Kasumi-1 (cell line): ENCODE measurements around the gene FDX1.
"Not testable (repeated sequence)": the region's sequence is repeated elsewhere in the genome, so short reads cannot be mapped to it uniquely, and the experiment has no call there.

ENCODE experiments used
- DNase-seq, 2 experiments: peaks; one replicate each; lab custom pipeline; 2025; lab: John Stamatoyannopoulos, UW

Gene FDX1, protein sequence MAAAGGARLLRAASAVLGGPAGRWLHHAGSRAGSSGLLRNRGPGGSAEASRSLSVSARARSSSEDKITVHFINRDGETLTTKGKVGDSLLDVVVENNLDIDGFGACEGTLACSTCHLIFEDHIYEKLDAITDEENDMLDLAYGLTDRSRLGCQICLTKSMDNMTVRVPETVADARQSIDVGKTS

DNA sequence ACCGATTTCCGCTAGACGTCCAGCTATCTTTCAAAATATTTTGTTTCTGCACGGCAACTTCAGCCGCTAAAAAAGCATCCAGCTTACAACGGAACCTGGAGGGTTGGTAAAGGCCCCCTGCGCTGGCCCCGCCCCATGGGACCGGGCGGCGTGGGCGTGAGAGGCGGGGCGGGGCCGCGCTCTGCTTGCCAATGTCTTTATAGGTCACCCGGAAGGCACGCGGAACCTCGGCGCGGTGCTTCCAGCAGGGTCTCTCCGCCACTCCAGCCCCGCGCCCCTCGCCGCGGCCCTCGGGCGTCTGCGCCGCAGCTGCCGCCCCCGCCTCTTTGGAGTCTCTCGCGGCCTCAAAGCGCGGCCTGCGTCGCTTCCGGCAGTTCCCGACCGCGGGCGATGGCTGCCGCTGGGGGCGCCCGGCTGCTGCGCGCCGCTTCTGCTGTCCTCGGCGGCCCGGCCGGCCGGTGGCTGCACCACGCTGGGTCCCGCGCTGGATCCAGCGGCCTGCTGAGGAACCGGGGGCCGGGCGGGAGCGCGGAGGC, at the start of gene FDX1:
Gene FDX1, plus strand, starts transcription at position 218 of the 536 bp plus-strand sequence. Its CDS starts 173 bp downstream, at position 391.
- DNase-seq, result peak; percentile 68

DNA sequence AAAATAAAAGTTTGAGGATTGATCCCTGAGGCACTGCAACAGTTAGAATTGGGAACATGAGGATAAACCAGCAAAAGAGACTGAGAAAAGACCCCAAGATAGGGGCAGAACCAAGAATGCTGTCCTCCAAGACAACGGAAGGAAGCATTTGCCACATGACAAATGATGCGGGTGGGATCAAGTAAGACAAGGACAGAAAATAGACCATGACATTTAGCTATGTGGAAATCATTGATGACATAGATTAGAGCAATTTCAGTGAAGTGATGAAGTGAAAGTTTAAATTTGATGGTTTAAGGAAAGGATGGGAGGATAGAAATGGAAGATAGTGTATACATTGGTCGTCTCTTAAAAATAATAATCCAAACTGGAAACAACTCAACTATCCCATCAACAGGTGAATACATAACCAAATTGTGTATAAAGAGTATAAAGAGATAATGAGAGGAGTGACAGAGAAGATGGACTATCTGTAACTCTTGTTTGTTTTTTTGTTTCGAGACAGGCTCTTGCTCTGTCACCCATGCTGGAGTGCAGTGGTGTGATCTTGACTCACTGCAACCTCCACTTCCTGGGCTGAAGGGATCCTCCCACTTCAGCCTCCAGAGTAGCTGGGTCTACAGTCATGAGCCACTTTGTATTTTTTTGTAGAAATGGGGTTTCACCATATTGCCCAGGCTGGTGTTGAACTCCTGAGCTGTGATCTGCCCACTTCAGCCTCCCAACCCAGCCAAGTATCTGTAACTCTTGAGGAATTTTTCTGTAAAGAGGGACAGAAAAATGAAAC, 48.7 kb upstream of the FDX1 start:
- no peak for DNase-seq

DNA sequence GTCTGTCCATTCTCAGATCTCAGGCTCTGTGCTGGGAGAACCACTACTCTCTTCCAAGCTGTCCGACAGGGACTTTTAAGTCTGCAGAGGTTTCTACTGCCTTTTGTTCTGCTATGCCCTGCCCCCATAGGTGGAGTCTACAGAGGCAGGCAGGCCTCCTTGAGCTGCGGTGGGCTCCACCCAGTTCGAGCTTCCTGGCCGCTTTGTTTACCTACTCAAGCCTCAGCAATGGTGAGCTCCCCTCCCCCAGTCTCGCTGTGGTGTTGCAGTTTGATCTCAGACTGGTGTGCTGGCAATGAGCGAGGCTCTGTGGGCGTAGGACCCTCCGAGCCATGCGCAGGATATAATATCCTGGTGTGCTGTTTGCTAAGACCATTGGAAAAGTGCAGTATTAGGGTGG, 41.5 kb upstream of the FDX1 start:
- DNase-seq, result not testable (repeated sequence)

DNA sequence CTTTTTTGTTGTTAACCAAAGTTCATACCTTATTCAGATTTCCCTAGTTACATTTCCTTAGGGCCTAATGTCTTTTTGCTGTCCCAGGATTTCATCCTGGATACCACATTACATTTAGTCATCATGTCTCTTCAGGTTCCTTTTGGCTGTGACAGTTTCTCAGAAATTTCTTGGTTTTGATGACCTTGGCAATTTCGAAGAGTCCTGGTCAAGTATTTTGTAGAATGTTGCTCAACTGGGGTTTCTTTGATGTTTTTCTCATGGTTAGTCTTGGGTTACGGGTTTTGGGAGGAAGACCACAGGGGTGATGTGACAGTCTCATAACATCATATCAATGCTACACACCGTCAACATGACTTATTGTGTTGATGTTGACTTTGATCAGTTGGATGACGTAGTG, 39.8 kb upstream of the FDX1 start:
- DNase-seq, result no peak

DNA sequence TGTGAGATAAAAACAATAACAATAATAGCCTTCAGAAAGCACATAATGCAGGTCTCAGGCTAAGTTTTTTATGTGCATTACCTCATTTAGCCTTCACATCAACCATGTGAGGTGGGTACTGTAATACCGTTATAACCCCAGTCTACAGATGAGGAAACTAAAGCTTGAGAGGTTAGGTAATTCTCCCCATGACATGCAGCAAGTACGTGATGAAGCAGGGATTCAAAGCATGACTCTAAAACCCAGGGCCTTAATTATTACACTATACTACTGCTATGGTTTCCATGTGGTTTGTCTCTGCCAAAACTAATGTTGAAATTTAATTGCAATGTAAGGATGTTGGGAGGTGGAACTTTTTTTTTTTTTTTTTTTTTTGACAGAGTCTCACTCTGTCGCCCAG, 37.7 kb upstream of the FDX1 start:
- DNase-seq, result no peak

DNA sequence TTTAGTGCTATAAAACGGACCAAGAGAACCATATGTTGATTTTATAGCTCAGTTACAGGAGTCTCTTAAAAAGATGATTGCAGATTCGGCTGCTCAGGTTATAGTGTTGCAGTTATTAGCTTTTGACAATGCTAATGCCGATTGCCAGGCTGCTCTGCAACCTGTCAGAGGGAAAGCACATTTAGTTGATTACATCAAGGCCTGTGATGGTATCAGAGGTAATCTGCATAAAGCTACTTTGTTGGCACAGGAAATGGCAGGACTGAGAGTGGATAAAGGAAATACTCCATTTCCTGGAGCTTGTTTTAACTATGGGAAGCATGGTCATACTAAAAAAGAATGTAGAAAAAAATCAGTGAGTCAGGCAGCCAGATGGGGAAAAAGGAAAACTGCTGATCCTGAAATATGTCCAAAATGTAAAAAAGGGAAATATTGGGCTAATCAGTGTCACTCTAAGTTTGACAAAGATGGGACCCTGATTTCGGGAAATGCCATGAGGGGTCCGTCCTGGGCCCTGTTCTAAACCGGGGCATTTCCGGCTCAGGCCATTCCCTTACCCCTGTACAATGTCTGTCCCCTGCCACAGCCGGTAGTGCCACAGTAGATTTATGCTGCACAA, 32.0 kb upstream of the FDX1 start:
- not testable (repeated sequence) for DNase-seq

DNA sequence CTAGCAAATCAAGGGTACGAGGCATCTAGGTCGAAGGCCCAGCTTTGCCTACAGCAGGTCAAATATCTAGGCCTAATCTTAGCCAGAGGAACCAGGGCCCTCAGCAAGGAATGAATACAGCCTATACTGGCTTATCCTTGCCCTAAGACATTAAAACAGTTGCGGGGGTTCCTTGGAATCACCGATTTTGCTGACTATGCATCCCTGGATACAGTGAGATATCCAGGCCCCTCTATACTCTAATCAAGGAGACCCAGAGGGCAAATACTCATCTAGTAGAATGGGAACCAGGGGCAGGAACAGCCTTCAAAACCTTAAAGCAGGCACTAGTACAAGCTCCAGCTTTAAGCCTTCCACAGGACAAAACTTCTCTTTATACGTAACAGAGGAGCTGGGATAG, 26.2 kb upstream of the FDX1 start:
- not testable (repeated sequence) for DNase-seq

DNA sequence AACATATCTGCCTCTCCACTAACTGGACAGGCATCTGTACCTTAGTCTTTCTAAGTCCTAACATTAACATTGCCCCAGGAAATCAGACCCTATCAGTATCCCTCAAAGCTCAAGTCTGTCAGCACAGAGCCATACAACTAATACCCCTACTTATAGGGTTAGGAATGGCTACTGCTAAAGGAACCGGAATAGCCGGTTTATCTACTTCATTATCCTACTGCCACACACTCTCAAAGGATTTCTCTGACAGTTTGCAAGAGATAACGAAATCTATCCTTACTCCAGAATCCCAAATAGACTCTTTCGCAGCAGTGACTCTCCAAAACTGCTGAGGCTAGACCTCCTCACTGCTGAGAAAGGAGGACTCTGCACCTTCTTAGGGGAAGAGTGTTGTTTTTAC, 24.1 kb upstream of the FDX1 start:
- DNase-seq, result not testable (repeated sequence)

DNA sequence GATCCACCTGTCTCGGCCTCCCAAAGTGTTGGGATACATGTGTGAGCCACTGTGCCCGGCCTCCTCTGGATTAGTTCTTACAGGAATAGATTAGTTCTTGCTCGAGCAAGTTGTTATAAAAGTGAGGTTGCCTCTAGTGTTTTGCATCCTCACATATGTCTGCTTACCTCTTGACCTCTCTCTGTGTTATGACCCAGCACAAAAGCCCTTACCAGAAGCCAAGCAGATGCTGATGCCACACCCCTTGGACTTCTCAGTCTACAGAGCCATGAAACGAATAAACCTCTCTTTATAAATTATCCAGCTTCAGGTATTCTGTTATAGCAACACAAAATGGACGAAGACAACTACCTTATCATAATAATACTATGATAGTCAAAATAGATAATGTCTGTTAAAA, 22.4 kb upstream of the FDX1 start:
- no peak for DNase-seq

DNA sequence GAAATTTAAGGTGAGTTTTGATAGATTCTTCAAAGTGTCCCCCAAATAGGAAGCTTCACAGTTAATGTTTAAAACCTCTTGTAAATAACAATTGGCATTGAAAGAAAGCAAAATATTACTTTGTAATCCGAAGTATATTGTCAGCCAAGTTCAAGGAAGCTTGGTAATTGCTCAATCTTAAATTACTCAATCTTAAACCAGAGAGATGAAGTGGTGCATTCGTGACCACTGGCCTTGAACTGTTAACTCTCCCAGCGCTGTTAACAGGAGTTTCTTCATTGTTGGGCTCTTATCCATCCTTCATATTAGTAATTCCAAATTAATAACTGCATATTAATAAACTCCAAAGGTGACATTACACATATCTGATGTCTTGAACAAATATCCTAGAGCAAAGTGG, 20.6 kb upstream of the FDX1 start:
- peak in 1 of 2 experiments; percentile 4 for DNase-seq

DNA sequence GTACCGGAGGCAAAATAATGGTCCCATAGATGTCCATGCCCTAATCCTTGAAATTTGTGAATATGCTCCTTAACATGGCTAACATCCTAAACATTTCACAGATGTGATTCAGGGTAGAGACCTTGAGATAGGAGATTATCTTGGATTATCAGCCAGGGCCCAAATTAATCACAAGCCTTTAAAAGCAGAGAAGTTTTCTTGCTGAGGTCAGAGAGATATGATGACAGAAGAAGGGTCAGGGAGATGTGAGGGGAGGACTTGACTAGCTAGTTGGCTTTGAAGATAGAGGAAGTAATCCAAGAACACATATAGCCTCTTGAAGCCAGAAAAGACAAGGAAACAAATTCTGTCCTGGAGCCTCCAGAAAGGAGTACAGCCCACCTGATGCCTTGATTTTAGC, 19.1 kb upstream of the FDX1 start:
- peak in 1 of 2 experiments; percentile 11 for DNase-seq

DNA sequence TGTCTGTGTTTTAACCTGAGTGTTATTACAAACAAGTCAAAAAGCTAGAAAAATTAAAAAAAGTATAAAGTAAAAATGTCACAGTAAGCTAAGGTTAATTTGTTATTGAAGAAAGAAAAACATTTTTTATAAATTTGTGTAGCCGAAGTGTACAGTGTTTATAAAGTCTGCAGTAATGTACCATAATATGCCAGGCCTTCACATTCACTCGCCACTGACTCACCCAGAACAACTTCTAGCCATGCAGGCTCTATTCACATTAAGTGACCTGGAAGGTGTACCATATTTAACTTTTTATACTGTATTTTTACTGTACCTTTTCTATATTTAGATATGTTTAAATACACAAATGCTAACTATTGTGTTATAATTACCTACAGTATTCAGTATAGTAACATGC, 14.7 kb upstream of the FDX1 start:
- no peak for DNase-seq

DNA sequence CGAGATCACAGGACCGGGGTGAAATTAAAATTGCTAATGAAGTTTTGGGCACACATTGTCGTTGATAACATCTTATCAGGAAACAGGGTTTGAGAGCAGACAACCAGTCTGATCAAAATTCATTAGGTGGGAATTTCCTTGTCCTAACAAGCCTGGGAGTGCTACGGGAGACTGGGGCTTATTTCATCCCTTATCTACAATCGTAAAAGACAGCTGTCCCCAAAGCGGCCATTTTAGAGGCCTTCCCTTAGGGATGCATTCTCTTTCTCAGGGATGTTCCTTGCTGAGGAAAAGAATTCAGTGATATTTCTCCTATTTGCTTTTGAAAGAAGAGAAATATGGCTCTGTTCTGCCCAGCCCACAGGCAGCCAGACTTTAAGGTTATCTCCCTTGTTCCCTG, 8.1 kb upstream of the FDX1 start:
- not testable (repeated sequence) for DNase-seq

DNA sequence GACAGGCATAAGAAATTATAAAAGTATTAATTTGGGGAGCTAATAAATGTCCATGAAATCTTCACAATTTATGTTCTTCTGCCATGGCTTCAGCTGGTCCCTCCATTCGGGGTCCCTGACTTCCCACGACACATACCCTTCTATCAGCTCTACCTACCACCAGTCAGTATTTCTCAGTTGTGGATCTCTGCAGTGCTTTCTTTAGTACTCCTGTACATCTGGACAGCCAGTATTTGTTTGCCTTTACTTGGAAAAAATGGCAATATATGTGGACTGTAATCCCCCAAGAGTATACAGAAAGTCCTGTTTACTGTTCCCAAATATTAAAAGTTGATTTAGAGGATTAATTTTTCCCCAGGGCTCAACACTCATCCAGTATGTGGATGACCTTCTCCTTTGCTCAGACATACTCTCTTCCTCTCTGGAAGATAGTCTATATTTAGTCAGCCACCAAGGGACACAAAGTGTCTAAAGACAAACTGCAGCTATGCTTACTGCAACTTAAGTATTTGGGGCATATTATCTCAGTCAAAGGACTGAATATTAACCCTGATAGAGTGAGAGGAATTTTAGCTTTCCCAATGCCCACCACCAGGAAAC, 7.3 kb upstream of the FDX1 start:
- no peak for DNase-seq

DNA sequence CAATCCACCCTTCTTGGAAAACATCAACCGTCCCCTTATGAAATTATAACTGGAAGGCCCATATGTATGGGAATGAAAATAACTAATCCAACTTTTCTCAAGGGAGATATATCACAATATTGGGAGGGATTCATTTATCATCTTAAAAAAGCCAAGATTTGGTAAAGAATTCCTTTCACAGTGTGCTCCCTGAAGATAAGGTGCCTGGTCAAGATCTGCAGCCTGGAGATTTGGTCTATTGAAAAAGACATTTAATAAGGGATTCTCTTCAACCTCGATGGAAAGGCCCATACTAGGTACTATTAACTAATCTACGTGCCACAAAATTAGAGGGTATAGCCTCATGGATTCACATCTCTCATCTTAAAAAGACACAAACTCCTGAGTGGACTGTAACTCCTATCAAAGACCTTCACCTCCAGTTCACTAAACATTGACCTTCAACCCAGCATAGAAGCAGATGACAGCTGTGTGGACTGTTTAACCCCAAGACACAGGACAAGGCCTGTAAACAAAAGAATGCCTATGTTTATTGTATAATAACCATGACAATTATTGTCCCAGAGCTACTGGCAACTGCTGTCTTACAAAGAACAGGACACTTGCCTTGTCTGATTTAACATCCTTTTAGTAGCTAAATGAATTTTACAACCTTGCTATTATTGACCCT, 4.8 kb upstream of the FDX1 start:
- DNase-seq, result no peak

DNA sequence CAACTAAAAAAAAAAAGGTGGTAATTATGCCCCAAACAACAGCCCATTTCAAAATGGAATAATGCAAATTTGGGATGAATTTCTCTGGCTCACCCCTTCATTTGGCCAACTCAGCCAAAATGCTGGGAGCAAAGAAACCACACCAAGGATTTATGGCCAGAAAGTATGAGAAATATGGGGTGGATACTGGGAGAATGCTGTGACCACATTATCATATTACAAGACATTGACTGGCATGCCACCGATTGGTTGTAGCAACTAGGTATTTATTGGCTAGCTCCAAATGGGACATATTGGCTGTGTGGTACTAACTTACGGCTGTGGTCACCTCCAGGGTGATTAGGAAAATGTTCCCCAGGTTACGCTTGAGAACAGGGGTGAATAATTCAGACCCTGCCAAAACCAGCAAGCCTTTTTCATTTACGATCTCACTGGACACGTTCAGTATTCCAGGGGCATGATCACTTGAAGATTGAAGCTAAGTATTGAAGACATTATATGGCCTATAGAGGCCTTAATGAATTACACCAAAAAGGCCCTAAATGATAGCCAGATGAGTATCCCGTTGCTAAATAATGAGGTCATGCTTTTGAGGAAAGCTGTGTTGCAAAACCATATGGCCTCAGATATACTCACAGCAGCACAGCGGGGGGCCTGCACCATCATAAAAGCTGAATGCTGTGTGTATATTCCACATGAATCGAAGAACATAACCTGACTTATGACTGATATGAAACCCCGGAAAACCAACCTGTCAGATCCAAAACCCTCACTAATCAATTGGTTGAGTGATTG, 3.8 kb upstream of the FDX1 start:
- no peak for DNase-seq

DNA sequence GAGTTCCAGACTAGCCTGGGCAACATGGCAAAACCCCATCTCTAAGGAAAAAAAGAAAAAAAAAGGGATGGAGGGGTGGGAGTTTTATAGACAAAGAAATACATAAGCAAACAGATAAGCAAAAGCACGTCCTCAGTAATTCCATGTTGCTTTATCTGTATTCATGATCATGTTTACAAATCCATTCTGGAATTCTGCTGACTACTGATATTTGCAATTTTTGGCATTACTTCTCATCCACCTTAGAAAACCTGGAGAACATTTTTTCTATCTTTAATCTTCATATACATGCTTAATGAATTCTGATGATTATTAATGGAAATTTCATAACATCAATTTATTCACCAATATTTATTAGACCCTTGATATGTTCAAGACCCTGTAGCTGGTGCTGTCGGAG, 1.7 kb upstream of the FDX1 start:
- no peak for DNase-seq

DNA sequence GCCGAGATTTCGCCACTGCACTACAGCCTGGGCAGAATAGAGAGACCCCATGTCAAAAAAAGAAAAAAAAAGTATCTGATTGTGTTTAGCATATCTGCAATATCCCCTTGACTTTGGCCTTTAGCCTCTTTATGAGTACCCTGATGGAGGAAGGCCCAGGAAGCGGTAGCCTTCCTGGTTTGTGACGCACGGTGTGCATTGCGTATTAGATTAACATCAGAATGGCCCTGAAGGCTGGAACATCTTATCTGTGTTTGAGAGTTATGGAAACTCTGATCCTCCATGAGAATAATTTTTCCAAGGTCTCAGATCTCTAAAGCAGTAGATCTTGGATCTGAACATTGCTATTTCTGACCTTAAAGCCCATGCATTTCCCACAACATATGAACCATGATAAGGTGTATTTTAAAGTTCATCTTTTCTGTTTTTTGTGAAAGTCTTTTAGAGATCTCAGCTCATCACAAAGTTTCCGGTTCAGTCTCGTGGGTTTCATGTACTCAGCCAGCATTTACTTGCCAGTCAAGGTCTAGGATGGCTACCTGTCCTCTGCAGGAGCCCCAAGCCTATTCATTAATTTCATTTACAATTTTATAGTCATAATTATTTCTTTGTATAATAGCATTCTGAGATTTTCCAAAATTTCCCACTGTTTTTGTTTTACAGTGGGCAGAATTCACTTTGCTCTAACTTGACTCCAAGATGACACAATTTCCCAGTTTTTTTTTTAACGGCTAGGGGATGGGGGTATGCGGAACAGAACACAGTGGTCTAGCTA, 605 bp upstream of the FDX1 start:
- no peak for DNase-seq

DNA sequence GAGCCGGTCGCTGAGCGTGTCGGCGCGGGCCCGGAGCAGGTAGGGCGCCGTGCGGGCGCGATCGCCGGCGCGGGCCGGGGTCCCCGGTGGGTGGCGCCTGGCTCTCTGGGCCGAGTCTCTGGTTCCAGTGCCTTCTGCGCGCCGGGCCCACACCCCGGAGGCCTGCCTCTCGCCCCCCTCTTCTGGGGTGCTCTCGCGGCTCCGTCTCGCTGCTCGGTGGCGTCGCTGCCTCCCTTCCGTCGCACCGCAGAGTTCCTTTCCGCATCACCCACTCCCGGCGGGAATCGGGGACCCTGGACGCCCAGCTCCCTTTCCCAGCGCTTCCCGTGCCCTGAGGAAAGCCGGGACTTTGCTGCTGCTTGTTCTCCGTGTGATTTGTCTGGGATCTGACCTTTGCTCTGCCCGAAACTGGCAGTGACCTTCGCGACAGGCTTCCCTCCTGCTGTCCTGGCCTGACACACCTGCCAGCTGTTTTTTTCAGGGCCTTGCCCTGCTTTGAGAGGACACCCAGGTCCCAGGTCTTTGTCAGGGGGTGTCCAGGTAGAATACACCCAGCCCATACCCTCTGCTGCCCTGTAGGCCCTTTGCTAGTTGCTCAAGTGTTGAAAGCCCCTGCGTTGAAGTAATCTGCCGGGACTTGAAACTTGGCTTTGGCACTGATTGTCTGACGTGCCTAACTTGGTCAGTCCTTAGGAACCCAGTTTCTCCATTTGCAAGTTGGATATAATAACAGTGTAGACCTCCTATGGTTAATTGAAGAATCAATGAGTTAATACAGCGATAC, 711 bp downstream of the FDX1 start:
- DNase-seq, result peak; percentile 21 to 31
